HG03378 (cell line): ENCODE measurements around the gene NRIP2.

Experiments used
- ATAC-seq: cut with Tn5 transposase; IDR thresholded peaks from one replicate; pipeline ENCODE4 v1.9.1; 2021; ENCODE audit warnings: mild to moderate bottlenecking, moderate library complexity; ENCODE audit not compliant: unreplicated experiment

NRIP2 gene

DNA sequence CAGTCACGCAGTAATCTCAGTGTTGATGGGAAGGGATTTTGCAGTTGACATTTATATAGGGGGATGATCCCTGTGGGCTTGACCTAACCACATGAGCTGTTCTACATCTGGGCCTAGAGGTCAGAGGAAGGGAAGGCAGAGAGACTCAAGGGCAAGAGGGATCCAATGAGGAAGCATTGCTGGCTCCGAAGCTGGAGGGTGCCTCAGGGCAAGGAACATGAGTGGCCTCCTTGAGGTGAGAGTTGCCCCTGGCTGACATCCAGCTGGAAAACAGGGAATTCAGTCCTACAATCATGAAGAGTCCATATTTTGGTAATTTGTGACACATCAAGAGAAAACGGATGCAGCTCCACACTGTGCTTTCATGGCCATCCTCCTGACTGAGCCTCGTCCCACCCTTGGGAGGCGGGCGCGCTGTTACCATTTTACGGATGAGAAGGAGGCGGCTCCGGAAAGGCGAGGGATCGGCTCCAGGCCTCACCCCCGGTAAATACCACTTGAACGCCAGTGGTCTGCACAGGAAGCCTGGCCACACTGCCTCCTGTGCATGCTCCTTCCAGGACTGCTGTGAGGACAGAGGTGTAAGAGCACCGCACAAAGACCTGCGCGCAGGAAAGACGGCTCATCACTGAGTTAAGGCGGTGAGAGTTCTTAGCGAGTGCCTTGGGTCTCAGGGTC, 58.6 kb downstream of the NRIP2 start:
- no peak for ATAC-seq

DNA sequence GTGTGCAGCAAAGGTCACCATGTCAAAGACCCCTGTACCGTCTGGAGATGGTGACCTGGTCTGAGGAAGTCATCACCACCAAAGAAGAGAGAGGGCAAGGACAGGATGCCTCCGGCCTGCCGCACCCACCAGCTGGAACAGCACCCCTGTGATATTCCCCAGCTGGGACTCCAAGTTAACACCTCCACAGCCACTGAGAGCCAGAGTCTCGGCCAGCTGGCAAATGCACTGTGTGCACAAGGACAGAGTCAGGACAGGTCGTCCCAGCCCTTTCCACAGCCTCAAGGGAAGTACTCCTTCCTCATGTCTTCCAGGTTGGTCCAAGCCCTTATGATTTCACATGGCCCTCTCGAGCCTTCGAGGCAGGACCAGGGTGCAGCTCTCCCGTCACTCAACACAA, 59.4 kb downstream of the NRIP2 start:
- ATAC-seq, result no peak
